Ascending aorta (tissue), 2 donors: ENCODE data around the gene MCF2L. TPM values are rescaled to one million over a fixed set of nuclear protein-coding genes. Genes with fewer than 3 reads are reported as not detected.

Experiments
- DNase-seq, 2 donors: peaks; one replicate each; pipeline ENCODE4 v3.0.0-alpha.2; 2019; ENCODE audit warnings: low spot score in 2 of 2
- H3K27ac ChIP-seq, 2 donors: fragments of 200-600 bp; sonication (generic); one replicate each; pipeline ENCODE4 v1.5.1; 2016 to 2017; ENCODE audit warnings: mild to moderate bottlenecking in 1 of 2
- H3K27me3 ChIP-seq: fragments of 200-600 bp; sonication (generic); one replicate; pipeline ENCODE4 v1.5.1; 2017
- H3K36me3 ChIP-seq, 2 donors: fragments of 200-600 bp; sonication (generic); one replicate each; pipeline ENCODE4 v1.5.1; 2016
- H3K4me1 ChIP-seq, 2 donors: fragments of 200-600 bp; sonication (generic); one replicate each; pipeline ENCODE4 v1.5.1; 2016 to 2017; ENCODE audit warnings: mild to moderate bottlenecking in 1 of 2
- H3K4me3 ChIP-seq, 2 donors: fragments of 200-600 bp; sonication (generic); one replicate each; pipeline ENCODE4 v1.5.1; 2016 to 2017; ENCODE audit warnings: mild to moderate bottlenecking in 1 of 2
- H3K9me3 ChIP-seq, 2 donors: fragments of 200-600 bp; sonication (generic); one replicate each; pipeline ENCODE4 v1.5.1; 2016
- CTCF ChIP-seq, 3 experiments: fragments of 200-600 bp in 2 of 3; fragments of 450-650 bp in 1 of 3; sonication (generic) in 2 of 3; IDR thresholded peaks; one replicate each; pipeline ENCODE4 v1.5.1; 2016 to 2019; ENCODE audit warnings: antibody characterized with exemption in 3 of 3, mild to moderate bottlenecking in 1 of 3, moderate library complexity in 1 of 3
- intact Hi-C: fragments of 100-400 bp; cut with DNase I; formaldehyde crosslinking; loops from one replicate; pipeline ENCODE4 v1.15.1; 2023
- total RNA-seq: library from RNA; depleted of rRNA; stranded (reverse); fragments of >200 nt; gene quantifications from one replicate; pipeline ENCODE4 v1.1.0, GENCODE V29; 2016

MCF2L gene
- total RNA-seq, 1 donor from 2014 or later, result 112 TPM

- Histone ChIP-seq H3K36me3 (peaks cover 0 to 7% of the 10 kb centered on the region in 2 donors), H3K4me1 (no peaks in the 10 kb centered on the region), H3K4me3 (no peak overlapping the region), H3K9me3 (no peaks in the 10 kb centered on the region), H3K27me3 (no peaks in the 10 kb centered on the region), H3K27ac (no peak overlapping the region)
- TF ChIP-seq CTCF (IDR thresholded peaks at IDR 0.05), result no peak
- no peak for DNase-seq
- intact Hi-C loops, result no loop called here
Observed at GRCh38 chr13:113080901-113081521, 112.0 kb downstream of the MCF2L start.

DNA sequence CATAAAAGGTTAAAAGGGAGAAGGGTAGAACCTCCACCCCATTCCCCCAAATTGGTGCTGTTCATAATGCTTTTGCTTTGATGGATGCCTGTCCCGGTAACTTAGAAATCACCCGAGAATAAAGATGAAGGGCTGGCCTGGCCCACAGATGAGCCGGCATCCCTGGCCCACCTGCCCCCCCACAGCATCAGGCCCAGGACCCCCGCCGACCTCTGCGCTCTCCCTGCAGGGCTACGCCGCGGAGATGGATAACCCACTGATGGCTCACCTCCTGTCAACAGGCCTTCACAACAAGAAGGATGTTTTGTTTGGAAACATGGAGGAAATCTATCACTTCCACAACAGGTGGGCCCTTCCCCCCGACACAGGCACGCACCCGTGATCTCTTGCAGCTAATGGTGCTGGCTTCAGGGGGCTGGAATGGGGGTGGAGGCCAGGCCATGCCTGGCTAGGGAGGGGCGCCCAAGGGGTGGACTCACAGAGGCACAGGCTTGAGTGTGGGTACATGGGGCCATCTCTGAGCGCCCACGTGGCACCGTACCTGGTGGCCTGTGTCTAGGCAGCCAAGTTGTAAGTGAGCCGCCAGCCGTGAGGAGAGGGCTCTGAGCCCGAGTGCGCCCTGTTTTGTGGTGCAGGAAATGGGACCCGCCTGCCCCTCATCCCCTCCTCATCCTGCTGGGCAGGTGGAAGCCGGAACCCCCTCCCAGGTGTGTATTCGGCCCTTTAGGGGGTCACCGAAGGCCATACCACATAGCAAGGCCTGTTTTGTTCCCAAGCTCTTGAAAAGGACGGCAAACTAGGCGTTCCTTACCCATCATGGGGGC, 113.4 kb downstream of the MCF2L start:
- intact Hi-C loops, result no loop called here
- Histone ChIP-seq H3K27ac (no peak overlapping the region), H3K4me1 (no peaks in the 10 kb centered on the region), H3K9me3 (no peaks in the 10 kb centered on the region), H3K4me3 (no peak overlapping the region), H3K27me3 (no peaks in the 10 kb centered on the region), H3K36me3 (peaks cover 2 to 5% of the 10 kb centered on the region in 2 donors)
- no peak for TF ChIP-seq CTCF (IDR thresholded peaks at IDR 0.05)
- DNase-seq, result no peak

GRCh38 chr13:113083022-113083373, 114.0 kb downstream of the MCF2L start:
- no peak for DNase-seq

GRCh38 chr13:113083402-113084061, 114.5 kb downstream of the MCF2L start:
- Histone ChIP-seq H3K4me1 (no peaks in the 10 kb centered on the region), H3K9me3 (no peaks in the 10 kb centered on the region), H3K27me3 (no peaks in the 10 kb centered on the region), H3K27ac (no peak overlapping the region), H3K4me3 (no peak overlapping the region), H3K36me3 (peaks cover 7 to 9% of the 10 kb centered on the region in 2 donors)
- TF ChIP-seq CTCF (IDR thresholded peaks at IDR 0.05), result no peak
- intact Hi-C loops, result no loop called here
- no peak for DNase-seq

More at GRCh38 chr13:113083022-113083373, 114.0 kb downstream of the MCF2L start:
- Histone ChIP-seq H3K9me3 (no peaks in the 10 kb centered on the region), H3K36me3 (peaks cover 6 to 8% of the 10 kb centered on the region in 2 donors), H3K4me3 (no peak overlapping the region), H3K27ac (no peak overlapping the region), H3K4me1 (no peaks in the 10 kb centered on the region), H3K27me3 (no peaks in the 10 kb centered on the region)
- intact Hi-C loops, result no loop called here
- TF ChIP-seq CTCF (IDR thresholded peaks at IDR 0.05), result no peak

DNA sequence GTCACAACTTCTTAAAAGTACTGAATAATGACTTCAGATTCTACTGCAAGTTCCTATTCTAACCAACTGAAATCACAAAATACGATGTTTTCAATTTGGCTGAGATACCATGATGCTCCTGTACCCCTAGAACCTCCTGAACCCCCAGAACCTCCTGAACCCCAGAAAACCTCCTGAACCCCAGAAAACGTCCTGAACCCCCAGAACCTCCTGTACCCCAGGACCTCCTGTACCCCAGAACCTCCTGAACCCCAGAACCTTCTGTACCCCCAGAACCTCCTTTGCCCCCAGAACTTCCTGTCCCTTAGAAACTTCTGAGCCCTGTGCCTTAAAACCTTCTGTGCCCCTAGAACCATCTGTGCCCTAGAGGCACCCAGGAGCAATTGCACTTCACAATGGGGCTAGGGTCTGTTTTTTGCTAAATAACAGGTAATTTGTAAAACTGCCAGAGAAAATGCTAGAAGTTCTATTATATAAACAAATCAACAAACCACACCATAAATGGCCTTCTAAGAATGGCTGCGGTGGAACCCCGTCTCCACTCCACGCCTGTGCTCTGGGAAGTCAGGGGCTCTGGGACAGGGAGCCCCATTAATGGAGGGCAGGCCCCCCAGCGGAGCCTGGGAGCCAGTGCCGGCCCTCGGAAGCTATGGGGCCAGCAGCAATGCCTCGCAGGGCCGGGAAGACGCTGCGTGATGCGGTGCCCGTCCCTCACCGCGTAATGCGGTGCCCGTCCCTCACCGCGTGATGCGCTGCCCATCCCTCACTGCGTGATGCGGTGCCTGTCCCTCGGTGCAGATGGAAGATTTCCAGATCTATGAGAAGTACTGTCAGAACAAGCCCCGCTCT, 115.3 kb downstream of the MCF2L start:
- no peak for DNase-seq

More for the DNA sequence above, 115.3 kb downstream of the MCF2L start:
- Histone ChIP-seq H3K27me3 (no peaks in the 10 kb centered on the region), H3K9me3 (no peaks in the 10 kb centered on the region), H3K36me3 (peaks cover 9% of the 10 kb centered on the region in 2 donors), H3K27ac (no peak overlapping the region), H3K4me3 (no peak overlapping the region), H3K4me1 (no peaks in the 10 kb centered on the region)
- TF ChIP-seq CTCF (IDR thresholded peaks at IDR 0.05), result no peak
- intact Hi-C loops, result no loop called here
